Ovary (tissue), 3 donors: ENCODE measurements around the gene TBC1D3B.

Experiments
- CTCF ChIP-seq, 3 donors: fragments of 450-650 bp in 2 of 3; fragments of 200-600 bp in 1 of 3; IDR thresholded peaks; one replicate each; pipeline versions ENCODE4 v1.5.1 to v1.8.0; 2016 to 2022; ENCODE audit warnings: antibody characterized with exemption in 3 of 3, mild to moderate bottlenecking in 1 of 3
- POLR2A ChIP-seq: fragments of 450-650 bp; IDR thresholded peaks from one replicate; pipeline ENCODE4 v1.6.1; 2017; ENCODE audit warnings: antibody characterized with exemption, mild to moderate bottlenecking, moderate library complexity
- donor health status: DM: no; HTN: no; CAD: no.

GRCh38 chr17:36193216-36193775, 16.9 kb upstream of the TBC1D3B start:
- no peak for TF ChIP-seq CTCF (IDR thresholded peaks at IDR 0.05)
- TF ChIP-seq POLR2A, result no peak
